ENCODE data around the gene KNTC1. TPM values are rescaled to one million over a fixed set of nuclear protein-coding genes. Genes with fewer than 3 reads are reported as not detected.
A peak's percentile ranks its signal among the peaks of the same experiment; 100 is the strongest.
"Not testable (repeated sequence)": the region's sequence is repeated elsewhere in the genome, so short reads cannot be mapped to it uniquely, and the experiment has no call there.

The KNTC1 gene
- total RNA-seq, 6 experiments from 2014 or later = 11.7 to 25.0 (median 19.6) TPM

DNA sequence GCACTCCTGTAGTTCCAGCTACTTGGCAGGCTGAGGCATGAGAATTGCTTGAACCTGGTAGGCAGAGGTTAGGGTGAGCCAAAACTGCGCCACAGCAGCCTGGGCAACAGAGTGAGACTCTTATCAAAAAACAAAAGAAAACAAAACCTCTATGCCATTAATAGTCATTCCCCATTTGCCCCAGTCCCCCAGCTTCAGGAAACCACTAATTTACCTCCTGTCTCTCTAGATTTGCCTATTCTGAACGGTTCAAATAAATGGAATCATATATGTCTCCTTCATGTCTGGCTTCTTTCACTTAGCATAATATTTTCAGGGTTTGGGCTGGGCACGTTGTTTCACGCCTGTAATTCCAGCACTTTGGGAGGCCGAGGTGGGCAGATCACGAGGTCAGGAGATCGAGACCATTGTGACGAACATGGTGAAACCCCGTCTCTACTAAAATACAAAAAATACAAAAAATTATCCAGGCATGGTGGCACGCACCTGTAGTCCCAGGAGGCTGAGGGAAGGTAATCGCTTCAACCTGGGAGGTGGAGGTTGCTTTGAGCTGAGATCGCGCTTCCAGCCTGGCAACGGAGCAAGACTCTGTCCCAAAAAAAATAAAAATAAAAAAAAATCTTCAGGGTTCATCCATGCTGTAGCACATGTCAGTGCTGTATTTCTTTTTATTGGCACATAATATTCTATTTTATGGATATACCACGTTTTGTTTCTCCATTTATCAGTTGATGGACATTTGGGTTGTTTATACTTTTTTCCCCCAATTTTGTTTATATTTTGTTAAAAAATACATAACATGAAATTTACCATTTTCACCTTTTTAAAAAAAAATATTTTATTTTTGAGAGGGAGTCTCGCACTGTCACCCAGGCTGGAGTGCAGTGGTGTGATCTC lies 31.9 kb downstream of the KNTC1 start:
- TF ChIP-seq, protein P1, sequence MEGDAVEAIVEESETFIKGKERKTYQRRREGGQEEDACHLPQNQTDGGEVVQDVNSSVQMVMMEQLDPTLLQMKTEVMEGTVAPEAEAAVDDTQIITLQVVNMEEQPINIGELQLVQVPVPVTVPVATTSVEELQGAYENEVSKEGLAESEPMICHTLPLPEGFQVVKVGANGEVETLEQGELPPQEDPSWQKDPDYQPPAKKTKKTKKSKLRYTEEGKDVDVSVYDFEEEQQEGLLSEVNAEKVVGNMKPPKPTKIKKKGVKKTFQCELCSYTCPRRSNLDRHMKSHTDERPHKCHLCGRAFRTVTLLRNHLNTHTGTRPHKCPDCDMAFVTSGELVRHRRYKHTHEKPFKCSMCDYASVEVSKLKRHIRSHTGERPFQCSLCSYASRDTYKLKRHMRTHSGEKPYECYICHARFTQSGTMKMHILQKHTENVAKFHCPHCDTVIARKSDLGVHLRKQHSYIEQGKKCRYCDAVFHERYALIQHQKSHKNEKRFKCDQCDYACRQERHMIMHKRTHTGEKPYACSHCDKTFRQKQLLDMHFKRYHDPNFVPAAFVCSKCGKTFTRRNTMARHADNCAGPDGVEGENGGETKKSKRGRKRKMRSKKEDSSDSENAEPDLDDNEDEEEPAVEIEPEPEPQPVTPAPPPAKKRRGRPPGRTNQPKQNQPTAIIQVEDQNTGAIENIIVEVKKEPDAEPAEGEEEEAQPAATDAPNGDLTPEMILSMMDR (IDR thresholded peaks at IDR 0.05) = no peak
- H3K36me3 Mint-ChIP-seq (ENCODE audit: low read depth) = peaks cover 16% of the 10 kb centered on the region; the same call in 1 of the 2 replicates
- H3K4me3 Mint-ChIP-seq = no peak overlapping the region
- H3K27ac Mint-ChIP-seq = no peak overlapping the region
- no peaks in the 10 kb centered on the region for H3K9me3 Mint-ChIP-seq
- DNase-seq = no peak
- no peaks in the 10 kb centered on the region for H3K27me3 Mint-ChIP-seq (ENCODE audit: insufficient read depth)
- no peaks in the 10 kb centered on the region for H3K4me1 Mint-ChIP-seq (ENCODE audit: low read depth)

DNA sequence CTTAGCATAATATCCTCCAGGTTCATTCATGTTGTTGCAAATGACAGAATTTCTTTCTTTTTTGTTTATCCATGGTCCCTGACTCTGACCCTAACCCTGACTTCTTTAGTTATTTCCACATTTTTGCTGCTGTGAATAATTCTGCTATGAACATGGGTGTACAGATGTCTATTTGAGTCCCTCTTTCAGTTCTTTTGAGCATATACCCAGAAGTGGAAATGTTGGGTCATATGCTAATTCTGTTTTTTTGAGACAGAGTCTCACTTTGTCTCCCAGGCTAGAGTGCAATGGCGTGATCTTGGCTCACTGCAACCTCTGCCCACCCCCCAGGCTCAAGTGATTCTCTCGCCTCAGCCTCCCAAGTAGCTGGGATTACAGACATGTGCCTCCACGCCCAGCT lies 33.1 kb downstream of the KNTC1 start:
- peaks cover 11% of the 10 kb centered on the region; the same call in 1 of the 2 replicates for H3K36me3 Mint-ChIP-seq (ENCODE audit: low read depth)
- TF ChIP-seq, protein P1 (IDR thresholded peaks at IDR 0.05) = no peak
- H3K27me3 Mint-ChIP-seq (ENCODE audit: insufficient read depth) = no peaks in the 10 kb centered on the region
- H3K9me3 Mint-ChIP-seq = no peaks in the 10 kb centered on the region
- H3K4me1 Mint-ChIP-seq (ENCODE audit: low read depth) = no peaks in the 10 kb centered on the region
- H3K4me3 Mint-ChIP-seq = no peak overlapping the region
- DNase-seq = no peak
- no peak overlapping the region for H3K27ac Mint-ChIP-seq

DNA sequence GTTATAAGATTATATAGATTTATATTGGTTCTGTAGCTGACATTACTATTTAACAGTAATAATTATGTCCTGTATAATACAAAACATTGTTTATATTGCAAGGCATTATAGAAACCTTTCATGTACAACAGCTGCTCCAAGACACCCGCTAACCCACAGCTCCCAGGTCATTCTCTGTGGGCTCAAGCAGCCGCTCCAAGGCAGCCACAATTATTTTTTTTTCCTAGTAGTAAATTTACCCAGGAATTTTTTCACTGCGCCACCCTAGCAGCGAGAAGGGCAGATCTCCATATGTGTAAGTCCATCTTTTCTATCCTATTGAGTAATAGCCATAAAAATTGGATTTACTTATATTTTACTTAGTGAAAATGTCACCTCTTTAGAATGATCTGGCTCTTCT lies 36.3 kb downstream of the KNTC1 start:
- no peaks in the 10 kb centered on the region for H3K4me1 Mint-ChIP-seq (ENCODE audit: low read depth)
- H3K9me3 Mint-ChIP-seq = no peaks in the 10 kb centered on the region
- DNase-seq = no peak
- H3K36me3 Mint-ChIP-seq (ENCODE audit: low read depth) = peaks cover 13% of the 10 kb centered on the region; the same call in 1 of the 2 replicates
- H3K4me3 Mint-ChIP-seq = no peak overlapping the region
- TF ChIP-seq, protein P1 (IDR thresholded peaks at IDR 0.05) = no peak
- no peak overlapping the region for H3K27ac Mint-ChIP-seq
- H3K27me3 Mint-ChIP-seq (ENCODE audit: insufficient read depth) = no peaks in the 10 kb centered on the region

DNA sequence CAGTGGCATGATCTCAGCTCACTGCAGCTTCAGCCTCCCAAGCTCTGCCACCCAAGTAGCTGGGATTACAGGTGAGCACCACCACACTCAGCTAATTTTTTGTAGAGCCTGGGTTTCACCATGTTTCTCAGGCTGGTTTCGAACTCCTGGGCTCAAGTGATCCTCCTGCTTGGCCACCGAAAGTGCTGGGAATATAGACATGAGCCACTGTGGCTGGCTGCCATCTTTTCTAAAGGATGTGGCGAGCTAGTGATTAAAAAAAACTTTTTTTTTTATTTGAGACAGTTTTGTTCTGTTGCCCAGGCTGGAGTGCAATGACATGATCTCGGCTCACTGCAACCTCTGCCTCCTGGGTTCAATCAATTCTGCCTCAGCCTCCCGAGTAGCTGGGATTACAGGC lies 39.8 kb downstream of the KNTC1 start:
- not testable (repeated sequence) for H3K27ac Mint-ChIP-seq; H3K9me3 Mint-ChIP-seq; H3K4me3 Mint-ChIP-seq; H3K27me3 Mint-ChIP-seq (ENCODE audit: insufficient read depth); DNase-seq; H3K36me3 Mint-ChIP-seq (ENCODE audit: low read depth)
- peaks cover 19% of the 10 kb centered on the region for H3K4me1 Mint-ChIP-seq (ENCODE audit: low read depth)

DNA sequence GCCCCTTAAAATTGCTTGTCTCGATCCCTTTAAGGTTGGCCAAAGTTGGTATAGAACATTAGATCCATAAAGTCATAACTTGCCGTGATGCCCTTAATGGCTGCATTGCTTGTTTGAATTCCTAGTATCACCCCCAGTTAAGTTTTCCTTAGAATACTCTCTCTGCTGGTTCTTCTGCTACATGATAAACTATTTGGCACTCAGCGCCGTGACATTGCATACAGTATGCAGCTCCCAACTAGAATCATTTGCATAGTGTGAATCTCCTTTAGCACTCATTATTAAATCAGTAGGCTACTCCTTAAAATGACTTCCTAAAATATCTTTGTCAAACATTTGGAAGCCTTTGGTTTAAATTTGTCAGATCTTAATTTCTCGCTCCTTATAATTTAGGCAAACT lies 42.2 kb downstream of the KNTC1 start:
- peaks cover 19% of the 10 kb centered on the region for H3K4me1 Mint-ChIP-seq (ENCODE audit: low read depth)
- H3K27me3 Mint-ChIP-seq (ENCODE audit: insufficient read depth) = no peaks in the 10 kb centered on the region
- TF ChIP-seq, protein P1 (IDR thresholded peaks at IDR 0.05) = no peak
- peak overlapping the region; percentile 63; the same call in 1 of the 2 replicates for H3K27ac Mint-ChIP-seq
- peaks cover 14% of the 10 kb centered on the region; the same call in 1 of the 2 replicates for H3K36me3 Mint-ChIP-seq (ENCODE audit: low read depth)
- H3K9me3 Mint-ChIP-seq = no peaks in the 10 kb centered on the region
- DNase-seq = no peak
- no peak overlapping the region for H3K4me3 Mint-ChIP-seq

DNA sequence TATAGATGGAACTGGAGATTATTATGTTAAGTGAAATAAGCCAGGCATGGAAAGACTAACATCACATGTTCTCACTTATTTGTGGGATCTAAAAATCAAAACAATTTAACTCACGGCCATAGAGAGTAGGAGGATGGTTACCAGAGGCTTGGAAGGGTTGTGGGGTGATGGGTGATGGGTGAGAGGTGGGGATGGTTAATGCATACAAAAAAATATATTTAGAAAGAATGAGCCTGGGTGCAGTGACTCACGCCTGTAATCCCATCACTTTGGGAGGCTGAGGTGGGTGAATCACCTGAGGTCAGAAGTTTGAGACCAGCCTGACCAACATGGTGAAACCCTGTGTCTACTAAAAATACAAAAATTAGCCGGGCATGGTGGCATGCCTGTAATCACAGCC lies 43.0 kb downstream of the KNTC1 start:
- peak; percentile 65 for DNase-seq
- Mint-ChIP-seq H3K4me1 (ENCODE audit: low read depth) (peaks cover 19% of the 10 kb centered on the region), H3K27ac (peak overlapping the region; percentile 63), H3K4me3 (0 out of 2 replicates have a peak overlapping the region, but pooled peaks have one; percentile 5), H3K36me3 (ENCODE audit: low read depth) (peaks cover 18% of the 10 kb centered on the region; the same call in 1 of the 2 replicates)
- not testable (repeated sequence) for H3K27me3 Mint-ChIP-seq (ENCODE audit: insufficient read depth); H3K9me3 Mint-ChIP-seq
